ELR (cell line): ENCODE measurements around the gene RUNX1.
A peak's percentile ranks its signal among the peaks of the same experiment; 100 is the strongest.
"Not testable (repeated sequence)": the region's sequence is repeated elsewhere in the genome, so short reads cannot be mapped to it uniquely, and the experiment has no call there.

ENCODE experiments used
- DNase-seq: peaks from one replicate; pipeline ENCODE4 v3.0.0-alpha.2; 2015; ENCODE audit warnings: low read depth

RUNX1 gene

GRCh38 chr21:34969423-34970166 is 79.5 kb downstream of the RUNX1 start:
- DNase-seq = no peak

- DNase-seq = no peak
Observed at GRCh38 chr21:34968414-34969333, 80.4 kb downstream of the RUNX1 start.

- peak; percentile 64 for DNase-seq
Observed at GRCh38 chr21:34967509-34968289, 81.4 kb downstream of the RUNX1 start.

GRCh38 chr21:34966881-34967280 is 82.2 kb downstream of the RUNX1 start:
- DNase-seq = not testable (repeated sequence)

GRCh38 chr21:34965200-34966174 is 83.6 kb downstream of the RUNX1 start:
- DNase-seq = peak; percentile 91

GRCh38 chr21:34962586-34963222 is 86.4 kb downstream of the RUNX1 start:
- peak; percentile 7 for DNase-seq

GRCh38 chr21:34962136-34962535 is 87.0 kb downstream of the RUNX1 start:
- no peak for DNase-seq

- no peak for DNase-seq
Observed at GRCh38 chr21:34960687-34961086, 88.4 kb downstream of the RUNX1 start.

GRCh38 chr21:34959607-34960006 is 89.5 kb downstream of the RUNX1 start:
- DNase-seq = no peak

- no peak for DNase-seq
Observed at GRCh38 chr21:34958040-34958439, 91.1 kb downstream of the RUNX1 start.

GRCh38 chr21:34956416-34957316 is 92.4 kb downstream of the RUNX1 start:
- DNase-seq = no peak

GRCh38 chr21:34953950-34954349 is 95.2 kb downstream of the RUNX1 start:
- DNase-seq = no peak

GRCh38 chr21:34952701-34953100 is 96.4 kb downstream of the RUNX1 start:
- no peak for DNase-seq

GRCh38 chr21:34951868-34952267 is 97.2 kb downstream of the RUNX1 start:
- not testable (repeated sequence) for DNase-seq

- no peak for DNase-seq
Observed at GRCh38 chr21:34950980-34951379, 98.1 kb downstream of the RUNX1 start.

- DNase-seq = no peak
Observed at GRCh38 chr21:34949499-34949898, 99.6 kb downstream of the RUNX1 start.

- DNase-seq = no peak
Observed at GRCh38 chr21:34949030-34949429, 100.1 kb downstream of the RUNX1 start.

GRCh38 chr21:34948157-34948556 is 100.9 kb downstream of the RUNX1 start:
- DNase-seq = no peak

GRCh38 chr21:34946916-34947534 is 102.1 kb downstream of the RUNX1 start:
- no peak for DNase-seq
